ENCODE data around the gene COPS7A.

DNA sequence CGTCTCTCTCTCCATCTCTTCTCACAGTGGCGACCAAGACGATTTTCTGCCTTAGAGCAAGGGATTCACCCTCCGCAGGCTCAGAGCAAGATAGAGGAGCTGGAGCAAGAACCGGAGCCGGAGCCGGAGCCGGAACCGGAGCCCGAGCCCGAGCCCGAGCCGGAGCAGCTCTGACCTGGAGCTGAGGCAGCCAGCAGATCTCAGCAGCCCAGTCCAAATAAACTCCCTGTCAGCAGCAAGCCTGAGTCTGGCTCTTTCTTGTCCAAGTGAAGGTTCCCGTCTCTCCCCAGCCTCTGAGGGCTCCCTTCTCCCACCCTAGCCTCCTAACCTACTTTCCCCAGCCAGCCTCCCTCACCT, 54.3 kb downstream of the COPS7A start:
- no peak for TF ChIP-seq CTCF (IDR thresholded peaks at IDR 0.05 in 8 of 11, conservative IDR thresholded peaks at IDR 0.05 in 3 of 11)
- no peak for TF ChIP-seq POLR2A (IDR thresholded peaks at IDR 0.05)
- TF ChIP-seq POLR2AphosphoS5 (IDR thresholded peaks at IDR 0.05): no peak

All from spleen (tissue), 7 donors.